GM20000 (cell line): Measurements from ENCODE around the gene GPR27.

Experiments used
- DNase-seq: peaks from one replicate; pipeline ENCODE4 v3.0.0; 2012; ENCODE audit warnings: low spot score
- CTCF ChIP-seq: IDR thresholded peaks from 2 replicates; pipeline ENCODE4 v1.5.1; 2012; ENCODE audit warnings: mild to moderate bottlenecking, control low read depth; ENCODE audit errors: extremely low read depth, missing control alignments

GPR27 gene

GRCh38 chr3:71723452-71724170, 30.0 kb upstream of the GPR27 start:
- no peak for TF ChIP-seq CTCF
- peak; percentile 57 for DNase-seq

- no peak for TF ChIP-seq CTCF
- no peak for DNase-seq
These were observed 29.5 kb upstream of the GPR27 start for GRCh38 chr3:71724171-71724453.

GRCh38 chr3:71724584-71725270, 28.9 kb upstream of the GPR27 start:
- peak; percentile 67 for DNase-seq
- TF ChIP-seq CTCF = no peak

- no peak for TF ChIP-seq CTCF
- peak; percentile 88 for DNase-seq
These were observed 28.2 kb upstream of the GPR27 start, which contains the start of gene EIF4E3 for GRCh38 chr3:71725271-71725991. Gene EIF4E3 (minus strand): TSS chr3:71725402. CDS start chr3:71725367, 35 bp downstream.

GRCh38 chr3:71726146-71726545, 27.5 kb upstream of the GPR27 start:
- no peak for DNase-seq
- TF ChIP-seq CTCF = no peak

GRCh38 chr3:71728632-71729342, 24.9 kb upstream of the GPR27 start:
- TF ChIP-seq CTCF = no peak
- DNase-seq = no peak

GRCh38 chr3:71732637-71733036, 21.0 kb upstream of the GPR27 start:
- no peak for DNase-seq
- TF ChIP-seq CTCF = no peak
